GM15510 (cell line): Measurements from ENCODE around the gene TMEM253.

ENCODE experiments used
- POLR2A ChIP-seq: IDR thresholded peaks from 3 replicates; pipeline ENCODE4 v1.6.1; 2011; ENCODE audit warnings: borderline replicate concordance; ENCODE audit not compliant: insufficient read length; ENCODE audit errors: extremely low read depth

The TMEM253 gene

DNA sequence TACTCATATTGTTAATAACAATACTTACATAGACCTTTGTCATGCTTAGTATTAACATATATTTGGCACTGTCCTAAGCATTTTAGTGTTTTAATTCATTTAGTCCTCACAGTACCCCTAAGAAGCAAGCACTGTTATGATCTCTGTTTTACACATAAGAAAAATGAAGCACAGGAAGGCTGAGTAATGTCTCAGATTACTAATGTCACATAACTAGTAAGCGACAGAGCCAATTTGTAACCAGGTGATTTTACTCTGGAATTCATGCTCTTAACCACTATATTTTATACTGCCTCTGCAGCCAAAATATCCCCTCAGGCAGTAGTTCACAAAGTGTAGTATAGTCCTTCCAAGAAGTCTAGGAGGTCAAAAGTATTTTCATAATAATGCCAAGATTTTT is 20.3 kb downstream of the TMEM253 start:
- TF ChIP-seq POLR2A, result no peak

DNA sequence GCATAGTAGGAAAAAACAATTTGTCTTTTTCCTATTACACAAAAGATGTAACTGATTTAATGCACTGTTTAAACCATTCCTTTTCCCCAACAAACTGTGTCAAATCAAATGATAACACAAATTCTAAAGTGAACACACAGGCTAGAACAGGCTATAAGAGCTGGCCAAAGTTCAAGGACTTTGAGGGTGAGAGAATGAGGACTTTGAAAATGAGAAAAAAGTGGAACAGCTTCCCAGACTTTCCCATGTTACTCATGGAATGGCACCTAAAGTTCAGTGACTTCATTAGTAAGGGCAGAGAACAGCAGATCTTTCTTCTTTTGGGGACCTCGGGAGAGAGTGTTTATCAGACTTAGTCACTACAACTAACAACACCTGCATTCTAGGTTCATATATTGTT is 22.6 kb downstream of the TMEM253 start:
- TF ChIP-seq POLR2A, result no peak

DNA sequence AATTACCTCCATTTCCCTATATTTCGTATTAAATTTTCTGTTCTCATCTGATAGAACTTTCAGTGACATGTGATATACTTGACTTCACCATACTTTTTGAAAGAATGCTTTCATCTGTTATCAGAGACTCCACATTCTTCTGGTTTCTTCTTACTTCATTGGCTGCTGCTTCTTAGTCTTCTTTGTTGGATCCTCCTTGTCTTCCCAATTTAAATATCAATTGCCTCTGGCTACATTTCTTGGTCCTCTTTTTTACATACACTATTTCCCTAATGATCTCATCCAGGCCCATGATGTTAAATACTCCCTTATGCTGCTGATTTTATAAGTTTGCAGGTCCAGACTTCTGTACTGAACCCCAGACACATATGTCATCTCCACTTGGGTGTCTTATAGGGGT is 33.0 kb downstream of the TMEM253 start:
- TF ChIP-seq POLR2A, result no peak

DNA sequence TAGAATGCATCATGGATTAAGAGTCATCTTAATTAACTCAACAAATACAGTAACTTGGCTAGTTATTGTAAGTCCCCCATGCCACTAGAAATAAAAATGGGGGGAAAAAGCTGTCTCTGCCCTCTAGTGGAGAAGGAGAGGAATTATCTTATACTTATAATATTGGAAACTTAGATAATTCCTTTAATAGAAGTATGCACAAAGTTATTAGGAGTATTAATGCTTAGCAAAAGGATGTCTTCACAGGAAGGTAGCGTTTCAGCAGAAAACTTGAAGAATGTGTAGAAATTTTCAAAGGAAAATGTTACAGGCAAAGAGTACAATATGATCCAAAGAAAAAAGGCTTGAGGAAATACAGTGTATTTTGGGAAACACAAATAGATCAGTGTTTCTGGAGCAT is 35.2 kb downstream of the TMEM253 start:
- no peak for TF ChIP-seq POLR2A

DNA sequence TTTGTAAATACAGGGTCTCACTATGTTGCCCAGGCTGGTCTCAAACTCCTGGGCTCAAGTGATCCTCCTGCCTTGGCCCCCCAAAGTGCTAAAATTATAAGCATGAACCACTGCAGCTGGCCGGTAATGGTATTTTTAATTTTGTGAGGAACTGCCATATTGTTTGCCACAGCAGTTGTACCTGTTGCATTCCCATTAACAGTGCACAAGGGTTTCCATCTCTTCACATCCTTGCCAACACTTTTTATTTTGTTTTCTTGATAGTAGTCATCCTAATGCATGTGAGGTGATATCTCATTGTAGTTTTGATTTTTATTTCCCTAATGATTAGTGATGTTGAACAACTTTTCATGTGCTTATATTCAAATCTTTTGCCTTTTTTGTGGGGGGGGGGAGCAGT is 41.5 kb downstream of the TMEM253 start:
- no peak for TF ChIP-seq POLR2A

DNA sequence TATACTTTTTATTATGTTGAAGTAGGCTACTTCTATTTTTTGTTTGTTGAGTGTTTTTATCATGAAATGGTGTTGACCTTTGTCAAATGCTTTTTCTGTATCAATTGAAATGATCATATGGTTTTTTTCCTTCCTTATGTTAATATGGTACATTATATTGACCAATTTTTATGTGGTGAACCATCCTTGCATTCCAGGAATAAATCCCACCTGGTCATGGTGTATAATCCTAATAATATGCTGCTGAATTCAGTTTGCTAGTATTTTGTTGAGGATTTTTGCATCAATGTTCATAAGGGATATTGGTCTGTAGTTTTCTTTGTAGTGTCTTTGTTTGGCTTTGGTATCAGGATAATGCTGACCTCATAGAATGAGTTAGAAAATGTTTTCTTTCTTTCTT is 44.6 kb downstream of the TMEM253 start:
- TF ChIP-seq POLR2A, result no peak

DNA sequence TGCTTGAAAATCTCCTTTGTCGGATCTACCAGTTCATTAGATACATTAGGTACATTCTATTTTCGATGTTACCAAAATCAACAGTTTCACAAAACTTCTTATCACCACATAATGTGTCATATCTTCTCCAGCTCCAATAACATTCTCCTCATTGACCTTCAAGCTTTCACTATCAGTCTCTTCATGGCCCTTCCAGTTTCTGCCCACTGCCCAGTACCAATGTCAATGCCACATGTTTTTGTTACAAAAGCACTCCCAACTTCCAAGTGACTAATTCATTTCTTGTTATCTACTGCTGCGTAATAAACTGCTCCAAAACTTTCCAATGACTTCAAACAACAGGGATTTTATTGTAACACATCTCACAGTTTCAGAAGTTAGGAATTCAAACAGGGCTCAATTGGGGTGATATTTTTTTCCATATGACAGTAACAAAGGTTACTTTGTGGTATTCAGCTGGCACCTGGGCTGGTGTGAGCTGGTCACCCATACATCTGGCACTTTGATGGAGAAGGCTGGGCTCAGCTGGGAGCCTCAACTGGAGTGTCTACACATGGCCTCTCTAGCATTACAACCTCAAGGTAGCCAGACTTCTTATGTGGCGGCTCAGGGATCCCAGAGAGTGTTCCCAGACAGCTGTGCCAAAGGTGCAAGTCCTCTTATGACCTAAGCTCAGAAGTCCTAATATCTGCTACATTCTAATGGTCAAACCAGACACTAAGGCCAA is 48.9 kb downstream of the TMEM253 start:
- no peak for TF ChIP-seq POLR2A
